HEK293 (cell line): ENCODE results near the gene PRODH2.

Source experiments
- CTCF ChIA-PET: fragments of 350-600 bp; formaldehyde crosslinking; extraction: SDS; loops from one replicate; lab custom pipeline; 2021; ENCODE audit warnings: antibody characterized with exemption; lab: Yijun Ruan, JAX
- POLR2A ChIA-PET: fragments of 300-600 bp; formaldehyde crosslinking; extraction: SDS; loops from one replicate; lab custom pipeline; 2020; ENCODE audit warnings: antibody characterized with exemption, inconsistent platforms; lab: Yijun Ruan, JAX
- H3K27ac ChIP-seq: fragments of 200-500 bp; sonication (Bioruptor generic); 2 replicates; pipeline ENCODE4 v1.5.1; 2014; ENCODE audit warnings: low read depth, low read length, control low read depth, inconsistent platforms; ENCODE audit errors: extremely low read depth
- H3K36me3 ChIP-seq, 2 experiments: fragments of 200-500 bp in 1 of 2; sonication (Bioruptor generic) in 1 of 2; 1 replicate in 1 of 2; 2 replicates in 1 of 2; pipeline ENCODE4 v1.5.1; 2014 to 2017; ENCODE audit warnings: inconsistent platforms in 2 of 2, low read length in 2 of 2; ENCODE audit not compliant: control insufficient read depth in 2 of 2, insufficient read depth in 1 of 2
- H3K4me1 ChIP-seq: fragments of 200-500 bp; sonication (Bioruptor generic); 2 replicates; pipeline ENCODE4 v1.5.1; 2014; ENCODE audit warnings: mild to moderate bottlenecking, low read length, inconsistent platforms; ENCODE audit not compliant: control insufficient read depth, insufficient read depth
- H3K4me3 ChIP-seq: 2 replicates; pipeline ENCODE4 v1.5.1; 2011; ENCODE audit warnings: low read depth, mild to moderate bottlenecking, control low read depth, low read length, moderate library complexity
- H3K9me3 ChIP-seq: fragments of 200-500 bp; sonication (Bioruptor generic); 2 replicates; pipeline ENCODE4 v1.5.1; 2014; ENCODE audit warnings: low read depth, low read length, inconsistent platforms; ENCODE audit not compliant: control insufficient read depth, insufficient read depth
- GFI1B ChIP-seq: fragments of 450-650 bp; formaldehyde crosslinking; IDR thresholded peaks from 2 replicates; pipeline ENCODE4 v1.5.1; 2016; ENCODE audit warnings: missing biosample characterization, missing genetic modification characterization
- KLF1 ChIP-seq: fragments of 450-650 bp; formaldehyde crosslinking; IDR thresholded peaks from 2 replicates; pipeline ENCODE4 v1.5.1; 2016; ENCODE audit warnings: missing biosample characterization, missing genetic modification characterization
- SP2 ChIP-seq: fragments of 450-650 bp; formaldehyde crosslinking; IDR thresholded peaks from 2 replicates; pipeline ENCODE4 v1.5.1; 2016; ENCODE audit warnings: missing biosample characterization, missing genetic modification characterization
- WT1 ChIP-seq: fragments of 450-650 bp; formaldehyde crosslinking; IDR thresholded peaks from 2 replicates; pipeline ENCODE4 v1.5.1; 2016; ENCODE audit warnings: missing biosample characterization, missing genetic modification characterization
- ZFP41 ChIP-seq: fragments of 450-650 bp; formaldehyde crosslinking; IDR thresholded peaks from 2 replicates; pipeline ENCODE4 v1.5.1; 2016; ENCODE audit warnings: missing biosample characterization, missing genetic modification characterization, borderline replicate concordance
- ZNF10 ChIP-seq: fragments of 450-650 bp; formaldehyde crosslinking; IDR thresholded peaks from 2 replicates; pipeline ENCODE4 v1.5.1; 2017; ENCODE audit warnings: missing biosample characterization, missing genetic modification characterization
- ZNF202 ChIP-seq: fragments of 450-650 bp; formaldehyde crosslinking; IDR thresholded peaks from 2 replicates; pipeline ENCODE4 v1.5.1; 2016; ENCODE audit warnings: missing biosample characterization, missing genetic modification characterization, borderline replicate concordance
- ZNF24 ChIP-seq: fragments of 450-650 bp; formaldehyde crosslinking; IDR thresholded peaks from 2 replicates; pipeline ENCODE4 v1.5.1; 2016; ENCODE audit warnings: missing biosample characterization, missing genetic modification characterization
- ZNF274 ChIP-seq, 2 experiments: fragments of 200-500 bp in 1 of 2; fragments of 450-650 bp in 1 of 2; sonication (Bioruptor generic) in 1 of 2; formaldehyde crosslinking in 1 of 2; IDR thresholded peaks; 2 replicates each; pipeline versions ENCODE4 v1.5.1 to v1.6.1; 2014 to 2016; ENCODE audit warnings: borderline replicate concordance in 1 of 2, inconsistent platforms in 1 of 2, low read length in 1 of 2, missing biosample characterization in 1 of 2, missing genetic modification characterization in 1 of 2
- ZNF292 ChIP-seq: fragments of 450-650 bp; formaldehyde crosslinking; IDR thresholded peaks from 2 replicates; pipeline ENCODE4 v1.5.1; 2016; ENCODE audit warnings: low read depth, missing biosample characterization, missing genetic modification characterization, borderline replicate concordance
- ZNF335 ChIP-seq: fragments of 450-650 bp; formaldehyde crosslinking; conservative IDR thresholded peaks from 2 replicates; pipeline ENCODE4 v1.5.1; 2016; ENCODE audit warnings: missing biosample characterization, missing genetic modification characterization
- ZNF530 ChIP-seq: fragments of 450-650 bp; formaldehyde crosslinking; IDR thresholded peaks from 2 replicates; pipeline ENCODE4 v1.5.1; 2016; ENCODE audit warnings: low read depth, missing biosample characterization, missing genetic modification characterization
- ZNF600 ChIP-seq: fragments of 450-650 bp; formaldehyde crosslinking; IDR thresholded peaks from 2 replicates; pipeline ENCODE4 v1.5.1; 2016; ENCODE audit warnings: missing biosample characterization, missing genetic modification characterization
- ZNF660 ChIP-seq: fragments of 450-650 bp; IDR thresholded peaks from 2 replicates; pipeline ENCODE4 v1.5.1; 2018; ENCODE audit warnings: missing biosample characterization, mild to moderate bottlenecking, missing genetic modification characterization
- ZNF791 ChIP-seq: fragments of 450-650 bp; formaldehyde crosslinking; IDR thresholded peaks from 2 replicates; pipeline ENCODE4 v1.5.1; 2016; ENCODE audit warnings: missing biosample characterization, missing genetic modification characterization
- ZNF792 ChIP-seq: fragments of 450-650 bp; formaldehyde crosslinking; IDR thresholded peaks from 2 replicates; pipeline ENCODE4 v1.5.1; 2016; ENCODE audit warnings: missing biosample characterization, missing genetic modification characterization
- ZSCAN16 ChIP-seq: fragments of 450-650 bp; formaldehyde crosslinking; IDR thresholded peaks from 2 replicates; pipeline ENCODE4 v1.5.1; 2016; ENCODE audit warnings: missing biosample characterization, missing genetic modification characterization
- ZXDB ChIP-seq: fragments of 450-650 bp; formaldehyde crosslinking; IDR thresholded peaks from 2 replicates; pipeline ENCODE4 v1.5.1; 2016; ENCODE audit warnings: missing biosample characterization, missing genetic modification characterization
- TF ChIP-seq, protein P1 (sequence below): fragments of 450-650 bp; formaldehyde crosslinking; IDR thresholded peaks from 2 replicates; pipeline ENCODE4 v1.5.1; 2017; ENCODE audit warnings: missing biosample characterization, missing genetic modification characterization
- TF ChIP-seq, protein P2 (sequence below): fragments of 450-650 bp; formaldehyde crosslinking; IDR thresholded peaks from 2 replicates; pipeline ENCODE4 v1.5.1; 2016; ENCODE audit warnings: missing biosample characterization, missing genetic modification characterization
- TF ChIP-seq, protein P3 (sequence below): fragments of 450-650 bp; formaldehyde crosslinking; IDR thresholded peaks from 2 replicates; pipeline ENCODE4 v1.5.1; 2016; ENCODE audit warnings: missing biosample characterization, missing genetic modification characterization
- TF ChIP-seq, protein P4 (sequence below): fragments of 450-650 bp; formaldehyde crosslinking; IDR thresholded peaks from 2 replicates; pipeline ENCODE4 v1.5.1; 2017; ENCODE audit warnings: missing biosample characterization, missing genetic modification characterization
- TF ChIP-seq, protein P5 (sequence below): fragments of 450-650 bp; formaldehyde crosslinking; IDR thresholded peaks from 2 replicates; pipeline ENCODE4 v1.5.1; 2016; ENCODE audit warnings: missing biosample characterization, missing genetic modification characterization

The PRODH2 gene

DNA sequence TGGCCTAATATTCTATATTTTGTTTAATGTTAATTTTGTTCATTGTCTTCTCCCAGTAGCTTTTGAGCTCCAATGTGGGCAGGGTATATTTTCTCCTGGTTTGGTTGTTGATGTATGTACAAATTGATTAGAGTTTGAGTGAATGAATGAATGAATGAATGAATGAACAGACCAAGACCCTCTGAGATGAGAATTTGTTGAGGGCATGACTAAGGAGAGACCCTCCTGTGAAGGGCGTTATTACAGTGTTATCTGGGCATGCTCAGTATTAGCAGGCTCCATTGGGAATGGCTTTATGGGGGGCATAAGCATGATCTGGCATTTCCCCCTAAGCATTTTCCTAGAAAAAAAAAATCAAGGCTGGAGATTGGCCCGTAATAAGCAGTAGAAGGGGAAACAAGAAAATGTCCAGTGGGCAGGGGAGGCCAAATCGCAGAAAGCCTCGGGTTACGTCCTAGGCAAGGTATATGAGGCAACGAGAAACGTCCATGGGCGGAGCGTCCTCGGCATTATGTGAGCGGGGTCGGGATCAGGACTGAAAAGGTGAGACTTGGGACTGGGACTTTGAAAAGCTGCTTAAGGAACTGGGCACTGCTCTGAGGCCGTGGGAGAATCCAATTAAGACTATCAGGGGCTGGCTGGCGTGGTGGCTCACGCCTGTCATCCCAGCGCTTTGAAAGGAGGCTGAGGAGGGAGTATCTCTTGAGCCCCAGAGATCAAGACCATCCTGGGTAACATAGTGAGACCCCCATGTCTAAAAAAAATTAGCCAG, 38.2 kb downstream of the PRODH2 start (continued):
- peak; percentile 99 for TF ChIP-seq ZNF24 (tag by site-specific recombination)
- peak; percentile 40; the same call in 1 of the 2 replicates for TF ChIP-seq ZXDB (tag by site-specific recombination)
- TF ChIP-seq, protein P1, sequence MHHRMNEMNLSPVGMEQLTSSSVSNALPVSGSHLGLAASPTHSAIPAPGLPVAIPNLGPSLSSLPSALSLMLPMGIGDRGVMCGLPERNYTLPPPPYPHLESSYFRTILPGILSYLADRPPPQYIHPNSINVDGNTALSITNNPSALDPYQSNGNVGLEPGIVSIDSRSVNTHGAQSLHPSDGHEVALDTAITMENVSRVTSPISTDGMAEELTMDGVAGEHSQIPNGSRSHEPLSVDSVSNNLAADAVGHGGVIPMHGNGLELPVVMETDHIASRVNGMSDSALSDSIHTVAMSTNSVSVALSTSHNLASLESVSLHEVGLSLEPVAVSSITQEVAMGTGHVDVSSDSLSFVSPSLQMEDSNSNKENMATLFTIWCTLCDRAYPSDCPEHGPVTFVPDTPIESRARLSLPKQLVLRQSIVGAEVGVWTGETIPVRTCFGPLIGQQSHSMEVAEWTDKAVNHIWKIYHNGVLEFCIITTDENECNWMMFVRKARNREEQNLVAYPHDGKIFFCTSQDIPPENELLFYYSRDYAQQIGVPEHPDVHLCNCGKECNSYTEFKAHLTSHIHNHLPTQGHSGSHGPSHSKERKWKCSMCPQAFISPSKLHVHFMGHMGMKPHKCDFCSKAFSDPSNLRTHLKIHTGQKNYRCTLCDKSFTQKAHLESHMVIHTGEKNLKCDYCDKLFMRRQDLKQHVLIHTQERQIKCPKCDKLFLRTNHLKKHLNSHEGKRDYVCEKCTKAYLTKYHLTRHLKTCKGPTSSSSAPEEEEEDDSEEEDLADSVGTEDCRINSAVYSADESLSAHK (tag by site-specific recombination), result peak; percentile 71; the same call in 1 of the 2 replicates
- peak; percentile 88 for TF ChIP-seq ZNF10 (tag by site-specific recombination)
- no peak for TF ChIP-seq ZNF792 (tag by site-specific recombination)
- TF ChIP-seq, protein P2, sequence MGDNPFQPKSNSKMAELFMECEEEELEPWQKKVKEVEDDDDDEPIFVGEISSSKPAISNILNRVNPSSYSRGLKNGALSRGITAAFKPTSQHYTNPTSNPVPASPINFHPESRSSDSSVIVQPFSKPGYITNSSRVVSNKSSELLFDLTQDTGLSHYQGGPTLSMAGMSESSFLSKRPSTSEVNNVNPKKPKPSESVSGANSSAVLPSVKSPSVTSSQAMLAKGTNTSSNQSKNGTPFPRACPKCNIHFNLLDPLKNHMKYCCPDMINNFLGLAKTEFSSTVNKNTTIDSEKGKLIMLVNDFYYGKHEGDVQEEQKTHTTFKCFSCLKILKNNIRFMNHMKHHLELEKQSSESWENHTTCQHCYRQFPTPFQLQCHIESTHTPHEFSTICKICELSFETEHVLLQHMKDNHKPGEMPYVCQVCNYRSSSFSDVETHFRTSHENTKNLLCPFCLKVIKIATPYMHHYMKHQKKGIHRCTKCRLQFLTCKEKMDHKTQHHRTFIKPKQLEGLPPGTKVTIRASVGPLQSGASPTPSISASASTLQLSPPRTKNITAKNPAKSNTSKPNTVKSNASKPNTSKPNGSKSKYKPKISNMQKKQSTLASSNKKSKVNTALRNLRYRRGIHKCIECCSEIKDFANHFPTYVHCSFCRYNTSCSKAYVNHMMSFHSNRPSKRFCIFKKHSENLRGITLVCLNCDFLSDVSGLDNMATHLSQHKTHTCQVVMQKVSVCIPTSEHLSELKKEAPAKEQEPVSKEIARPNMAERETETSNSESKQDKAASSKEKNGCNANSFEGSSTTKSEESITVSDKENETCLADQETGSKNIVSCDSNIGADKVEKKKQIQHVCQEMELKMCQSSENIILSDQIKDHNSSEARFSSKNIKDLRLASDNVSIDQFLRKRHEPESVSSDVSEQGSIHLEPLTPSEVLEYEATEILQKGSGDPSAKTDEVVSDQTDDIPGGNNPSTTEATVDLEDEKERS, result no peak
- TF ChIP-seq ZNF274 (IDR thresholded peaks at IDR 0.05; ENCODE audit: low read length), result no peak
- TF ChIP-seq ZNF274 (tag by site-specific recombination; IDR thresholded peaks at IDR 0.05; ENCODE audit: borderline replicate concordance), result no peak
- no peak for TF ChIP-seq ZSCAN16 (tag by site-specific recombination)

DNA sequence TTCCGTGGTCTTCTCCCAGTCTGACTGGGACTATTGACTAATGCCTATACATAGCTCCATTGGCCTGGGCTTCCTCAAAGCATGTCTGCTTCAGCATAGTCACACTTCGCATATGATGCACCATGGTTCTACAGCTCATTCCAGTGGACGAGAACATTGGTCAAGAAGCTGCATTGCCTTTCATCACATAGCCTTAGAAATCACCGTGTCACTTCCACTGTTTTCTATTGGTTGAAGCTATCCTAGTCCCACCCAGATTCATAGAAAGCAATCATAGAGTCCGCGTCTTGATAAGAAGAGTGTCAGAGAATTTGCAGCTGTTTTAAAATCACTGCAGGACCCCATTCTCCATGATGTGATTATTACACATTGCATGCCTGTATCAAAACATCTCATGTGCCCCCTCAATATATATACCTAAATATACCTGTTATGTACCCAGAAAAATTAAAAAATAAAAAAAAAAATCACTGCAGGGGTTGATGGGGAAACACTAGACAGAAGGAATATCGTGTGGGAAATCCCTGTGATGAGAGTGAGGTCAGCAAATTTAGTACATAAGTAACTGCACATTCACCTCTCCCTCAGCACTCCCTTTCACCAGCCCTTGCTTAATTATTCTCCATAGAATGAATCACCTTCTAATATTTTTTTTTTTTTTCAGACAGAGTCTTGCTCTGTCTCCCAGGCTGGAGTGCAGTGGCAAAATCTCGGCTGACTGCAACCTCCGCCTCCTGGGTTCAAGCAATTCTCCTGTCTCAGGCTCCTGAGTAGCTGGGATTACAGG, 39.4 kb downstream of the PRODH2 start:
- Histone ChIP-seq H3K4me1 (peaks cover 24% of the 10 kb centered on the region), H3K9me3 (no peaks in the 10 kb centered on the region), H3K27ac (no peak overlapping the region), H3K4me3 (no peak overlapping the region), H3K36me3 (peaks cover 16 to 30% of the 10 kb centered on the region in 2 experiments)
- POLR2A ChIA-PET, result interaction anchor here (0.6 to 3.8 kb wide), 16 partner anchors 9 to 241 kb away, joined by 3 to 39 read pairs (median 5); partner anchors contain the start of genes ALKBH6, HSPB6, IGFLR1 and LIN37
- CTCF ChIA-PET, result interaction anchor here (0.5 to 1.8 kb wide), 7 partner anchors 21 to 220 kb away, joined by 3 to 5 read pairs (median 3); no protein-coding TSS in a partner anchor
- TF ChIP-seq ZNF600 (tag by site-specific recombination) (no peak), ZFP41 (tag by site-specific recombination) (no peak), WT1 (tag by site-specific recombination) (peak; percentile 41), ZNF274 (IDR thresholded peaks at IDR 0.05; ENCODE audit: low read length) (no peak), ZNF274 (tag by site-specific recombination; IDR thresholded peaks at IDR 0.05; ENCODE audit: borderline replicate concordance) (no peak), KLF1 (tag by site-specific recombination) (no peak), ZNF530 (no peak), ZNF660 (tag by site-specific recombination) (no peak), GFI1B (tag by site-specific recombination) (peak; percentile 64), ZNF791 (no peak), ZNF335 (tag by site-specific recombination) (peak; percentile 33), SP2 (peak; percentile 31; the same call in 1 of the 2 replicates), ZNF292 (tag by site-specific recombination) (no peak), ZNF202 (tag by site-specific recombination) (no peak)
- TF ChIP-seq, protein P3, sequence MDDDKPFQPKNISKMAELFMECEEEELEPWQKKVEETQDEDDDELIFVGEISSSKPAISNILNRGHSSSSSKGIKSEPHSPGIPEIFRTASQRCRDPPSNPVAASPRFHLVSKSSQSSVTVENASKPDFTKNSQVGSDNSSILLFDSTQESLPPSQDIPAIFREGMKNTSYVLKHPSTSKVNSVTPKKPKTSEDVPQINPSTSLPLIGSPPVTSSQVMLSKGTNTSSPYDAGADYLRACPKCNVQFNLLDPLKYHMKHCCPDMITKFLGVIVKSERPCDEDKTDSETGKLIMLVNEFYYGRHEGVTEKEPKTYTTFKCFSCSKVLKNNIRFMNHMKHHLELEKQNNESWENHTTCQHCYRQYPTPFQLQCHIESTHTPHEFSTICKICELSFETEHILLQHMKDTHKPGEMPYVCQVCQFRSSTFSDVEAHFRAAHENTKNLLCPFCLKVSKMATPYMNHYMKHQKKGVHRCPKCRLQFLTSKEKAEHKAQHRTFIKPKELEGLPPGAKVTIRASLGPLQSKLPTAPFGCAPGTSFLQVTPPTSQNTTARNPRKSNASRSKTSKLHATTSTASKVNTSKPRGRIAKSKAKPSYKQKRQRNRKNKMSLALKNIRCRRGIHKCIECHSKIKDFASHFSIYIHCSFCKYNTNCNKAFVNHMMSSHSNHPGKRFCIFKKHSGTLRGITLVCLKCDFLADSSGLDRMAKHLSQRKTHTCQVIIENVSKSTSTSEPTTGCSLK (tag by site-specific recombination), result no peak
- TF ChIP-seq, protein P4, sequence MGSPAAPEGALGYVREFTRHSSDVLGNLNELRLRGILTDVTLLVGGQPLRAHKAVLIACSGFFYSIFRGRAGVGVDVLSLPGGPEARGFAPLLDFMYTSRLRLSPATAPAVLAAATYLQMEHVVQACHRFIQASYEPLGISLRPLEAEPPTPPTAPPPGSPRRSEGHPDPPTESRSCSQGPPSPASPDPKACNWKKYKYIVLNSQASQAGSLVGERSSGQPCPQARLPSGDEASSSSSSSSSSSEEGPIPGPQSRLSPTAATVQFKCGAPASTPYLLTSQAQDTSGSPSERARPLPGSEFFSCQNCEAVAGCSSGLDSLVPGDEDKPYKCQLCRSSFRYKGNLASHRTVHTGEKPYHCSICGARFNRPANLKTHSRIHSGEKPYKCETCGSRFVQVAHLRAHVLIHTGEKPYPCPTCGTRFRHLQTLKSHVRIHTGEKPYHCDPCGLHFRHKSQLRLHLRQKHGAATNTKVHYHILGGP (tag by site-specific recombination), result peak; percentile 99
- TF ChIP-seq, protein P5, sequence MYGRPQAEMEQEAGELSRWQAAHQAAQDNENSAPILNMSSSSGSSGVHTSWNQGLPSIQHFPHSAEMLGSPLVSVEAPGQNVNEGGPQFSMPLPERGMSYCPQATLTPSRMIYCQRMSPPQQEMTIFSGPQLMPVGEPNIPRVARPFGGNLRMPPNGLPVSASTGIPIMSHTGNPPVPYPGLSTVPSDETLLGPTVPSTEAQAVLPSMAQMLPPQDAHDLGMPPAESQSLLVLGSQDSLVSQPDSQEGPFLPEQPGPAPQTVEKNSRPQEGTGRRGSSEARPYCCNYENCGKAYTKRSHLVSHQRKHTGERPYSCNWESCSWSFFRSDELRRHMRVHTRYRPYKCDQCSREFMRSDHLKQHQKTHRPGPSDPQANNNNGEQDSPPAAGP (tag by site-specific recombination), result peak; percentile 50; the same call in 1 of the 2 replicates
